SHP77 (cell line): Measurements from ENCODE around the gene TRIM47.

ENCODE experiments used
- DNase-seq, 2 experiments: peaks; one replicate each; lab custom pipeline; 2025; lab: John Stamatoyannopoulos, UW

TRIM47 gene

GRCh38 chr17:75831032-75831571 lies 47.3 kb downstream of the TRIM47 start:
- no peak for DNase-seq

DNA sequence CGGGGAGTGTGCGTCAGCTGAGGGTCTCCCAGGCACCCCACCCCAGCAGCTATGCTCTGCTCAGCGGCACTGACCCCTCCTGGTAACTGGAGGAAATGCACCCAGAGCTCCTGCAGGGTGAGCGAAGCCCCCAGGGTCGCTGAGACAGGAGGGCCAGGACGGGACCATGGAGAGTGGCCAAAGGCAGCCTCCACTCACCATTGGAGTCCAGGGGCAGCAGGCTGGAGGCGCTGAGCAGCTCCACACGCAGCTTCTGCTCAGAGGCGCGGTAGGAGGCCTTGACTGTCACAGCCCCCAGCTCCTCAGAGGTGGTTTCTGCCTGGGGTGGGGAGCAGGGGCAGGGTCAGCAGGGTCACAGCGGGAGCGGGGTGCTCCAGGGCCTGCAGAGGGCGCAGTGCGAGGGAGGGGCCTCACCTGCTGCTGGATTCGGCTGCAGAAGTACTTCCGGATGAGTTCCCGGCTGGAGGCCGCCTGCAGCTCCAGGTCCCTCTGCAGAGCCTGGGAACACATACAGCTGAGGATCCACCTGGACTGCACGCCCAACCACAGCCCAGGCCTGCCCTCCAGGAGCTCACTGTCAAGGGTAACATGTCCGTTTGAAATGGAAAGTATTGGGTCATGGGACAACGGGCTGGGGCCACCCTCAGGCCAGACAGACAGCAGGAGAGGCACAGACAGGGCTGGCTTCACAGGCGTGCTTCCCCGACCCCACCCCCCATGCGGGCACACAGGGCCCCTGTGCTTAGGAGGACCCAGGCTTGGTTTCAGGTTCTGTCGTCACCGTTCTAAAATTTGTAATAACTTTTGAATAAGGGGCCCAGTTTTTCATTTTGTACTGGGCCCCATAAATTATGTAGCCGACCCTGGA lies 48.0 kb downstream of the TRIM47 start:
- peak in 1 of 2 experiments; percentile 51 for DNase-seq

DNA sequence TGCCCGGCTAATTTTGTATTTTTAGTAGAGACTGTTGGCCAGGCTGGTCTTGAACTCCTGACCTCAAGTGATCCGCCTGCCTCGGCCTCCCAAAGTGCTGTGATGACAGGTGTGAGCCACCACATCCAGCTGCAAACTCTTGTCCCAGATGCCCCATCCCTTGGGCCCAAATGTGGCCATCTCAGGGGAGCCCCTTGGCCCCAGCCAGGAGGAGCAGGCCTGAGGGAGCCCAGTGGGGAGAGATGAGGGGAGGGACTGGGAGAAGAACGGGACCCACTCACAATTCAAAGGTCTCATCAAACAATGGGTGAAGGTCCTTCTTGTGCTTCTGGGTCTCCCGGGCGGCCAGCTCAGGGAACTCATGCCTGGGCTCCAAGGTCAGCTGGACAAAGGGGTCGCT lies 48.6 kb downstream of the TRIM47 start:
- DNase-seq: no peak

- no peak for DNase-seq
Measured at GRCh38 chr17:75828741-75829140, 49.6 kb downstream of the TRIM47 start.

GRCh38 chr17:75828076-75828400 lies 50.3 kb downstream of the TRIM47 start:
- peak in 1 of 2 experiments; percentile 79 for DNase-seq

DNA sequence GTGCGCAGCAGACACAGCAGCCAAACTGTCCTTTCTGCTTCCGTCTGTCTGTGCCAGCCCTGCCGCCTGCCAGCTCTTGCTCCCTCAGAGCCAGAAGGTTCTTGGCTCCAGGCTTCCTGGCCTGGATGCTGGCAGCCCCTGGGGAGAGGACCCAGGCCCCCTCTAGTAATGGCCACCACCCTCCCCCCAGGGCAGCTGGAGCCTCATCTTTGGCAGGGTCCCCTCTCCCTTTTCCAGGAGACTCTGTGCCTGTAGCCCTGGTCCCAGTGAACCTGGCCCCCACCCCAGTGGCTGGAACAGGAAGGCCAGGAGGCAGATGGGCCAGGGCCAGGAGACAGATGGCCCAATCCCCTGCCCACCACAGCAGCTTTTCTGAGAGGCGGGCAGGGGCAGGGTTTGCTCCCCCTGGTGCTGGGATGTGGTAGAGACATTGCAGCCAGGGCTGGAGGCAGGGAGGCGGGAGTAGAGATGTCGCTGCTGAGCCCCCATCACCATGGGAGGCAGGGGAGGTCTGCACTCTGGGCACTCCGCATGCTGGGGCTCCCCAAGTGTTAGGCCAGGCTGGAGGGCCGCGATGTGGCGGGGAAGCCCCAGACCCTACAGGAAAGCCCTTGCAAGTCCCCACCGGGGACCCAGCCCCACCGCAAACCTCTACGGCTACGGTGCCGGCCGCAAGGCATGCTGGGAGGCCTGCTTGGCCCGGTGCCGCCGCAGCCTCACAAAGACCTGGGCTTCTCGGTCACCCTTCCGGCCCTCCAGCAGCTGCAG lies 50.9 kb downstream of the TRIM47 start:
- peak; percentile 87 to 91 for DNase-seq

DNA sequence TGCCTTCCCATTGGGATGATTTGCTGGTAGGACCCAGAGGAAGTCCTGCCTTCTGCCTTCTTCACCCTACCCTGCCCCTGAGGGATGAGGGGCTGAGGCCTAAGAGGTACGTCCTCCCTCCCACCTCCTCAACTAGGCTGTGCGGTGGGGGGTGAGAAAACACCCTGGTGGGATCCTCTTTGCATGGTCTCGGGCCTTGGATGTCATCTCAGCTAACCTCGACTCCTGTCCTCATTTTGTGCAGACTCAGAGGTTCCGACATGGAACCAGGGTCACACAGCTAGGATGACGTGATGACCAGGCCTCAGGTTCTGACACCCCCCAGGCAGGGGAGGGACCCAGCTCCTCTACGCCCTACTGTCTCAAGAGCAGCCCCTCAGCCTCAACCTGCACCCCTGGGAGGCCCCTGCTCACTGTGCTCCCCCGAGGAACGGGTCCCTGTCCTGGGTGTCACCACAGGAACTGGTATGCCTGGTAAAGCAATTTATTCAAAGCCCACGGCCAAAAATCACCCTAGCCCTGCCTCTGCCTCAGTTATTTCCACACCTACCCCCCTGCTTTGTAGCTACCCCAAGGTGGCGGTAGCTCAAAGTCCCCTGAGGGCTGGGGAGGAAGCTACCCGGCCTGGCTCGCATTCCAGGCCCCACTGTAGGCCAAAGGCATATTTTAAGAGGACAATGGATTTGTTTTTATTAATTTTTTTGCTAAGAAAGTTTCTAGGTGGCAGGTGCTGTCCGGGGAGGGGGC lies 51.6 kb downstream of the TRIM47 start:
- no peak for DNase-seq

- no peak for DNase-seq
Measured at GRCh38 chr17:75825748-75826370, 52.5 kb downstream of the TRIM47 start.

GRCh38 chr17:75825149-75825552 lies 53.2 kb downstream of the TRIM47 start:
- DNase-seq: no peak

DNA sequence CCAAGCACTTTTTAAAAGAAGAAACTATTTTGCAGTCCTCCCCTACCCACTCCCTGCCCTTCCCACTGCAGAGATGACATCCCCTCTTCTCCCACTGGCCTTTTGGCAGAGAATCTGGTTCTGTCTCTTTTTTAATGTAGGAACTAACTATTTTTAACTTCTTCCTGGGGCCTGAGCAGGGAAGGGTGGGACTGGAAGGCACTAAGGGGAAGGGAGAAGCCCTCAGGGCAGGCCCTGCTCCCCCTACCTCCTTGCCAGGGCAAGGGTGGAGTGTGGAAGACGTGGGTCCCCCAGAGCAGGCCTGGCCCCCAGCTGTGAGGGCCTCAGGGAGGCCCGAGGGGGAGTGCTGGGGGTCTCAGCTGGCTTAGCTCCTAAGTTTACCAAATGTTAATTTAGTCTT lies 53.7 kb downstream of the TRIM47 start:
- DNase-seq: no peak
